GM20000 (cell line): ENCODE data around the gene SIK1.
"Not testable (repeated sequence)": the region's sequence is repeated elsewhere in the genome, so short reads cannot be mapped to it uniquely, and the experiment has no call there.

Source experiments
- DNase-seq: peaks from one replicate; pipeline ENCODE4 v3.0.0; 2012; ENCODE audit warnings: low spot score
- TF ChIP-seq, protein P1 (sequence below): IDR thresholded peaks from 2 replicates; pipeline ENCODE4 v1.5.1; 2012; ENCODE audit warnings: mild to moderate bottlenecking, control low read depth; ENCODE audit errors: extremely low read depth, missing control alignments

SIK1 gene

DNA sequence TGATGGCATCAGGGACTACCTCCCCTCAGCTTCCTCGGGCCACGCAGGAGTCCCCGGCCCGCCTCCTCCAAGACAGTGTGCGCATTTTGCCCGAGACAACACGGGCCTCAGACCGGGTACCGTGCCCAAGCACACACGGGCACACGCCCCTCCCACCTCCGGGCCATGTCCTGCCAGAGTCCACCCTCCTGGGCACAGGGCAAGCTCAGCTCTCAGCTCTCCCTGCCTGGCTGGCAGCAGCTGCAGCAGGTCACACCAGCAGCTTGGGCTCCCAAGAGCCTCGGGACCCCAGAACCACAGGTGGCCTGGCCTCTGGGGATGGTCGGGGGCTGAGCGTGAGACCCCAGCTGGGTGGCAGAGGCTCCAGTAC, 29.5 kb downstream of the SIK1 start:
- DNase-seq: not testable (repeated sequence)

DNA sequence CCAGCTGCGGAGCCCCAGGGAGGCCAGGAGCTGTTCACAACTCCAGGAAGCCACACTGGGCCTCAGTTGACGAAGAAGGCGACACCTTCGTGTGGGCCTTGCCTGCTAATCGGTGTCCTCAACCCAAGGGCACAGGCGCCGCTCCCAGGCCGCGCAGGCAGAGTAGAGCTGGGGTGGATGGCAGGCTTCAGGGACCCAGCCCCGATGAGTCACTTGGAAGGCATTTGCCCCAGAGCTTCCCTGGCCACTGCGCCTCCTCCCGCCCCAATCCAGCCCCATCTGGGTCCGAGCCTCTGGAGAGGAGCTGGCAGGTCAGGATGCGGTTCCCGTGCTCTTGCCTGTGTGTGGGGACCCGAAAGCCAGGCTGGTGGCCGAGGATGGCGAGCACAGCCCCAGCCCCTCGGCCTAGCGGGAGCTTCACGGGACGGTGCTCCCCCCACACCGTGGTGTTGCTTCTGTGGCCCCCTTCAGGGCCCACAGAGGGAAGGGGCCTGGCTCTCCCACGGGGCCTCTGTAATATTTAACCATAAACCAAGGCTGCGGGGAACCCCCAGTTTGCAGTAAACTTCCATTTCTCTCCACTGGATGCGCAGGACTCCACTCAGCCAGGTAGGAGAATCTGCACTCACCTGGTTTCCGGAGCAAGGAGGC, 30.0 kb downstream of the SIK1 start:
- not testable (repeated sequence) for DNase-seq

DNA sequence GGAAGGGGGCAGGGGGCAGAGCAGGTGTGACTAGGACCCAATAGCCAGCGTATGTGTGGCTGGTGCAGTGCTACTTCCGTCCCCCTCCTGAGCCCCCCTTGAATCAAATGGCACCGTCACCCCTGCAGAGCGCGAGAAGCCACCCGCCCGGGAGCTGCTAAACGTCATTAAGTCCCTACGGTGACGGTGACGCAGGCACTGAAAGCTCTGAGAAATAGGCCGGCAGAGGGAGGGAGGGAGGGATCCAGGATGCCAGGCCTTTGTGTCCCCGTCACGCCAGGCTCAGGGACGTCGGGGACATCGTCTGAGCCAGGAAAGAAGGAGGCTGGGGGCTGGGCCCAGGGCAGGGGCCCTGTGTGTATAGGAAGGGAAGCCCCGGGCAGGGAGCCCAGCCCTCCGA, 43.6 kb downstream of the SIK1 start:
- not testable (repeated sequence) for DNase-seq

DNA sequence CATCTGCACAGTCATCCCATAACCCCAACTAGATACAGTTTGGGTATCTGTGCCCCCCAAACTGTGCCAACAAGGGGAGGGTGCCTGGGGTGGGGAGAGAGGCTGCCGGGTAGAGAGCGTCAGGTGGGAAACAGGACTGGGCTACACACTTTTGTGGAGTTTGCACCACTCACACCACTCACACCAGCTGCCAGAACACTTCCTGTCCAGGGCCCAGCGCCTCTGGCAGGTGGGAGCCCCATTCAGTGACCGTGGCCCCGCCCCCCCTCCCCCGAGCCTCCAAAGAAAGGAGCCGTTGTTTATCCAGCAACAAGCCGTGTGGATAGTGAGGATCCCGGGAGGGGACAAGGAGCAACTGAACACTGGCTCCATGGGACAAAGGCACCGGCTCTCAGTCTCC, 44.0 kb downstream of the SIK1 start:
- not testable (repeated sequence) for DNase-seq

DNA sequence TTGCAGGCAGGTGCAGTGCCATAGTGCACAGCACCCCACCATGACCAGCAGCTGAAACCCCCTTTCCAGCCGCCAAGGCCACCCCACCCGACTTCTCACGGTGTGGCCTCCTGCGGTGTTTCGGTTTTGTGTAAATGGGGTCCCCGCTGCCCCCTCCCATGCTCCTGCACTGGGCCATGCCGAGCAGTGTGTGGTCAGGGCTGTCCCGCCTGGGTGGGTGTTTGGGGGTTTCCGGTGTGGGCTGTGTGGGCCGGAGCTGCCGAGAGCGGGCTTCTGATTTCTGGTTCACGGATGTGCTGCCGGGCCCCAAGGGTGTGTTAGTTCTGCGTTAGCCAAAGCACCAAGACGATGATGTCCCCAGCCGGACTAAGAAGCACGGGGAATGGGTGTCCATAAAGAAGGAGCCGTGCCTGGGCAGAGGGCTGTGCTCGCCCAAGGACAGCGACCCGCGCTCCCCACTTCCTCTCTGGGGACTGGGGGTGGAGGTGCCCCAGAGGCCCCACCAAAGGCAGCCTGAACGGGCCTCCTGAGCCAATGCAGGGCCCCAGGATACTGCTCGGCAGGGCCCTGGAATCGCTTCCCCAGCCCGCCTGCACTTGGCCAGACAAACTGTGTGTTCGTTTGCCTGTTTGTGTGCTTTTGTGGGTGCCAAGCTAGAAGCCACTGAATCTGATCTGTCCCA, 45.9 kb downstream of the SIK1 start:
- DNase-seq: not testable (repeated sequence)

DNA sequence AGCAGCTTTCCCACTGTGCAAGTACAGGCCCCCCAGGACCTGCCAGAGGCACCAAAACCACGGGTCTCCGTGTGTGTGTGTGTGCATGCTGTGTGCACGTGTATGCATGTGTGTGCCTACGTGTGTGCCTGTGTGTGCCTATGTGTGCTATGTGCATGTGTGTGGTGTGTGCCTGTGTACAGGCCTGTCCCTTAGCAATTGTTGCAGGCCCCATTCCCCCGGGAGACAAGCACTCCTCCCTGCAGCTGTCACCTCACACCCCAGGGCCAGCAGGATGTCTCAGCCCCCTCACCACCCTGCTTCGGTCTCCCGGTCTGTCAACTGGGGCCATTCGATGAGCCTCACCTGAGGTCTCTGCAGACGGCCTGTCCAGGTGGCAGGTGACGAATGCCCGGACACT, 46.6 kb downstream of the SIK1 start:
- not testable (repeated sequence) for DNase-seq

DNA sequence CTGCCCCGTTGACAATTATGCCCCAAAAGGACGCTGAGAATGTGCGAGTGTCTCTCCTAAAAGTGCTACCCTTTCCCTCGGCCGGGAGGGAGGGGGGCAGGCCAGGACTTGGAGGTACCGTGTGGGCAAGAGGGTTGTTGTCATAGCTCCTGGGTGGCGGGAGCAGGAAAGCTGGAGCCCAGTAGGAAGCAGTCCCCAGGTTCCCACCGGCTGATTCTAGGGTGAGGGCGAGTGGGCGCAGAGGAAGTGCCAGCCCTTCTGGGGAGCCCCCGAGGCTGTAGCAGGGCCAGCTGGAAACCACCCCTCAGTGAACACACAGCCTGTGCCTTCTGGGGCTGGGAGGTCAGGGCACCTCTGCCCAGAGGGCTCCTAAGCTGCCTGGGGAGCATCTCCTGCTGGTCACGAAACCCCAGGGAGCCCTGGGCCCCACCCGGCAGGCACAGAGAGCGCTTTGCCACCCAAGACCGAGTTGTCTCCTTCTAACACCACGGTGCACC, 47.3 kb downstream of the SIK1 start:
- not testable (repeated sequence) for DNase-seq

DNA sequence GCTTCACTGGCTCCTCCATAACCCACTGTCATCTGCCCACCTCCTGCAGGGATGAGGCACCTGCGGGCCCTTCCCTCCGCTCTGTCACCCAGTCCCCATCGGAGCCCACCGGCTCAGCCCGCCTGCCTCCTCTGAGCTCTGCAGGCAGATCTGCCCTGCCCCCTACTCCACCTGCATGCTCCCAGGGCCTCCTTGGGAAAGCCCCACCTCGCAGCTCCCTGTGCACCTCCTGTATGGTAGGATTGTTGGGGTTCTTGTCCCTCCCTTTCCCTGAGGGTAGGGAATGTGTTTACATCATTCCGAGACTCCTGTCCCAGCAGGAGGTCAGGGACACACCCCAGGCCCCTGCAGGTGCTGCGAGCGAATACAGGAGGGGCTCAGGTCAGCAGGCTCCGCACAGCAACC, 50.5 kb downstream of the SIK1 start:
- TF ChIP-seq, protein P1, sequence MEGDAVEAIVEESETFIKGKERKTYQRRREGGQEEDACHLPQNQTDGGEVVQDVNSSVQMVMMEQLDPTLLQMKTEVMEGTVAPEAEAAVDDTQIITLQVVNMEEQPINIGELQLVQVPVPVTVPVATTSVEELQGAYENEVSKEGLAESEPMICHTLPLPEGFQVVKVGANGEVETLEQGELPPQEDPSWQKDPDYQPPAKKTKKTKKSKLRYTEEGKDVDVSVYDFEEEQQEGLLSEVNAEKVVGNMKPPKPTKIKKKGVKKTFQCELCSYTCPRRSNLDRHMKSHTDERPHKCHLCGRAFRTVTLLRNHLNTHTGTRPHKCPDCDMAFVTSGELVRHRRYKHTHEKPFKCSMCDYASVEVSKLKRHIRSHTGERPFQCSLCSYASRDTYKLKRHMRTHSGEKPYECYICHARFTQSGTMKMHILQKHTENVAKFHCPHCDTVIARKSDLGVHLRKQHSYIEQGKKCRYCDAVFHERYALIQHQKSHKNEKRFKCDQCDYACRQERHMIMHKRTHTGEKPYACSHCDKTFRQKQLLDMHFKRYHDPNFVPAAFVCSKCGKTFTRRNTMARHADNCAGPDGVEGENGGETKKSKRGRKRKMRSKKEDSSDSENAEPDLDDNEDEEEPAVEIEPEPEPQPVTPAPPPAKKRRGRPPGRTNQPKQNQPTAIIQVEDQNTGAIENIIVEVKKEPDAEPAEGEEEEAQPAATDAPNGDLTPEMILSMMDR: no peak
- DNase-seq: no peak

DNA sequence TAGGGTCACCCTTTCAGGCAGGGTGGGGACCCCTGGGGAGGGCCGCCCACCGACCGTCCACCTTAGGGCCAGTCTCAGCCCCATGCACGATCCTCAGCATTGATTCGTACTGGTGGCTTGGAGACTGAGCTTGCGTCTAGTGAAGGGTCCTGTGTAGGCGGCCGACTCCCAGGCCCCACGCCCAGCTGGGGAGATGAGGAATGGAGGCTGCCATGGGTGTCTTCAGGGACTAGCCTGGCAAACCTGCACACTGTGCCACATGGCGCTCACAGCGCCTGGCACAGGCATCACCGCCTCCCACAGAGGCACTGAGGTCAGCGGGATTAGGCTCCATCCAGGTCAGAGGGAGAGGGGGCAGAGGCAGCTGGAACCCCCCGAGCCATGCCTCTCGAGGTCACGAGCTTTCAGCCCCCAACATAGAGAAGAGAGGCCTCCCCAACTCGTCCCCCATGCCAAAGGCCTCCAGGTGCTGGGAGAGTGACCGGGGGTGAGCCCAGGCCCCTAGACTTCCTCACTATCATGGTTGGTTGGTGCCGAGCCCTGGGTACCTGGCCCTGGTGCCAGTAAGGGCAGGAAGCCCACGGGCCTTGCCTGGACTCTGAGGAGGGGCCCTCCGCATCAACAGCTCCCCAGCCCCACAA, 51.0 kb downstream of the SIK1 start:
- DNase-seq: no peak
- TF ChIP-seq, protein P1: no peak

DNA sequence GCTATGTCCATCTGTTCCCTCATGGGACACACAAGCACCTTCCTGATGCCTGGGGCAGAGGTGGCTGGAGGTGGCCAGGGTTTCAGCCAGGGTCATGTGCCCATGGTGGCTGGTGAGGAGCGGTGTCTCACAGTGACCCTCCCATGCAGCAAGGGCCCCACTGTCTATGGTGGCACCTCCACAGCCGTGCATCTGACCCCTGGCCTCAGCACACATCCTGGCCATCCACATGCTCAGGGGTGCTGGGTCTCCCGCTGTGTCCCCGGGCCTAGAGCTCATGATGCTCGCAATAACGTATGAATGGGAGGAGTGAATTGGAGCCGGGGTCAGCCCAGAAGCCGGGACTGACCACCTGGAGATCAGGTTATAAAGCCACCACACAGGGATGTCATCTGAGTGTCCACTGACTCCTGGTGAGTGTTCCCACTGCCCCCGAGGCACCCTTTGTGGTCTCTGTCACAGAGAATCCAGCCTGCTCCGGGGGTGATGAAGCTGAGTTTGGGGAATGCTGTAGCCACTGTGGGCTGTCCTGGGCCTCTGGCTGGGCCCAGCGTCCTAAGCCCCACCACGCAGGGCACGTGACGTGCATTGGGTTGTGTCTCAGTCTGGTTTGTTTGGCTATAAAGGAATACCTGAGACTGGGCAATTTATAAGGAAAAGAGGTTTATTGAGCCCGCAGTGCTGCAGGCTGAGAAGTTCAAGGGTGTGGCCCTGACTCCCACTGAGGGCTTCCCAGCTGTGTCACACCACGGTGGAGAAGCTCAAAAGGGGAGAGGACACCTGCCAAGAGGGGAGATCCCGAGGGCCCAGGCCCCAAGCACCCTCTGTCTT, 51.7 kb downstream of the SIK1 start:
- no peak for DNase-seq
- TF ChIP-seq, protein P1: no peak

DNA sequence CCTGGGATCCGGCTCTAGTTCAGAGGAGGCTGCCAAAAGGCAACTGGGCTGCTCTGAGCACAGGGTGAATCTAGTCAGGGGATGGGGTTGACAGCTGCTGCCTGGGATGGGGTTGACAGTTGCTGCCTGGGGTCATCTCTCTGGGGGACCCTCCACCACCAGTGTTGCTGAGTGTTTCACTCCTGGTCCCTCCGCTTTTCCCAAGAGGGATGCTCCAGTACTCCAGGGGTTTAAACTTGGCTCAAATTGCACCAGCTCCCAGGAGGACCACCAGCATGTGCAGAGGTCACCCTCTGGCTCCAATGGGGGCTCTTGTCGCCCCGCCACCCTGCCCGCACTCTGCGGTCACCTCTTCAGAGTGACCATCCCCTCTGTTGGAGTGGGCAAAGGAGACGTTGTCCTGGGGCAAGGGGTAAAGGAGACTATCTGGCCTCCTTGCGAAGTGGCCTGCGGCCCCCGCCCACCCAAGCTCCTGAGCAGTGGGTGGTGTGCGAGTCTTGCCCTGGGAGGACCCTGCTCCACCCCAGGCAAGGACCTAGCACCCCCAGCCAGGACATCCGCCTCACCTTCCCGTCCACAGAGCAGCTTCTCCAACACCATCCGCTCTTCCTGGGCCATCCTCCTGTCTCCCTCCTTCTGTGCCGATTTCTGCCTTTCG, 52.6 kb downstream of the SIK1 start:
- no peak for DNase-seq
- TF ChIP-seq, protein P1: no peak
